Adrenal gland (tissue), 5 donors: ENCODE measurements around the gene SERPINA5.

Experiments
- CTCF ChIP-seq, 6 experiments: fragments of 450-650 bp in 4 of 6; fragments of 200-600 bp in 2 of 6; sonication (generic) in 1 of 6; IDR thresholded peaks; 1 replicate in 5 of 6; 2 replicates in 1 of 6; pipeline versions ENCODE4 v1.5.1 to v1.8.0; 2016 to 2021; ENCODE audit warnings: antibody characterized with exemption in 6 of 6, mild to moderate bottlenecking in 2 of 6, moderate library complexity in 1 of 6
- POLR2A ChIP-seq, 2 donors: fragments of 450-650 bp; IDR thresholded peaks; one replicate each; pipeline ENCODE4 v1.6.1; 2017; ENCODE audit warnings: antibody characterized with exemption in 2 of 2, mild to moderate bottlenecking in 2 of 2, moderate library complexity in 1 of 2
- donor health status: DM: no; HTN: no; CAD: no.

- TF ChIP-seq CTCF (IDR thresholded peaks at IDR 0.05) (no peak), POLR2A (IDR thresholded peaks at IDR 0.05) (no peak)
Observed at GRCh38 chr14:94621358-94622134, 40.3 kb downstream of the SERPINA5 start.
